Fibroblast of villous mesenchyme (primary cell): ENCODE measurements around the gene SYPL1. TPM values are rescaled to one million over a fixed set of nuclear protein-coding genes. Genes with fewer than 3 reads are reported as not detected.

ENCODE experiments used
- DNase-seq: peaks from one replicate; pipeline ENCODE4 v3.0.0-alpha.2; 2010; ENCODE audit warnings: low read depth
- H3K4me3 ChIP-seq: 2 replicates; pipeline ENCODE4 v1.5.1; 2011; ENCODE audit warnings: low read depth, mild to moderate bottlenecking, low read length
- total RNA-seq: library from RNA; depleted of rRNA; stranded (reverse); fragments of >200 nt; gene quantifications from 2 replicates; pipeline ENCODE4 v1.2.3, GENCODE V29; 2012
- TF ChIP-seq, protein P1 (sequence below): IDR thresholded peaks from 2 replicates; pipeline ENCODE4 v1.5.1; 2012; ENCODE audit warnings: low read depth, mild to moderate bottlenecking, low read length; ENCODE audit not compliant: insufficient read depth

The SYPL1 gene
- total RNA-seq, 1 donor = 55.3 TPM

DNA sequence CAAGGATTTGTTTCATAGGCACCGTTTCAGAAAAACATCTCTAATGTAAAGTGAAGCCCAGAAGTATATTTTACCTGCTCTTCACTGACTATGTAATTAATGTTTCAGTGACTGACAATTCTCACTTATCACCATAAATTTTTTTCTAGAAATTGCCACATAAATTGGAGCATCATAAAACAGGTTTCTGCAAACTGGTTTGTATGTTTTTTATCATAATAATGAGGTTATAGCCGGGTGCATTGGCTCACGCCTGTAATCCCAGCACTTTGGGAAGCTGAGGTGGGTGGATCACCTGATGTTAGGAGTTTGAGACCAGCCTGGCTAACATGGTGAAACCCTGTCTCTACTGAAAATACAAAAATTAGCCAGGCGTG is 39.4 kb downstream of the SYPL1 start:
- no peak for DNase-seq
- H3K4me3 ChIP-seq = no peak overlapping the region
- TF ChIP-seq, protein P1, sequence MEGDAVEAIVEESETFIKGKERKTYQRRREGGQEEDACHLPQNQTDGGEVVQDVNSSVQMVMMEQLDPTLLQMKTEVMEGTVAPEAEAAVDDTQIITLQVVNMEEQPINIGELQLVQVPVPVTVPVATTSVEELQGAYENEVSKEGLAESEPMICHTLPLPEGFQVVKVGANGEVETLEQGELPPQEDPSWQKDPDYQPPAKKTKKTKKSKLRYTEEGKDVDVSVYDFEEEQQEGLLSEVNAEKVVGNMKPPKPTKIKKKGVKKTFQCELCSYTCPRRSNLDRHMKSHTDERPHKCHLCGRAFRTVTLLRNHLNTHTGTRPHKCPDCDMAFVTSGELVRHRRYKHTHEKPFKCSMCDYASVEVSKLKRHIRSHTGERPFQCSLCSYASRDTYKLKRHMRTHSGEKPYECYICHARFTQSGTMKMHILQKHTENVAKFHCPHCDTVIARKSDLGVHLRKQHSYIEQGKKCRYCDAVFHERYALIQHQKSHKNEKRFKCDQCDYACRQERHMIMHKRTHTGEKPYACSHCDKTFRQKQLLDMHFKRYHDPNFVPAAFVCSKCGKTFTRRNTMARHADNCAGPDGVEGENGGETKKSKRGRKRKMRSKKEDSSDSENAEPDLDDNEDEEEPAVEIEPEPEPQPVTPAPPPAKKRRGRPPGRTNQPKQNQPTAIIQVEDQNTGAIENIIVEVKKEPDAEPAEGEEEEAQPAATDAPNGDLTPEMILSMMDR = no peak

DNA sequence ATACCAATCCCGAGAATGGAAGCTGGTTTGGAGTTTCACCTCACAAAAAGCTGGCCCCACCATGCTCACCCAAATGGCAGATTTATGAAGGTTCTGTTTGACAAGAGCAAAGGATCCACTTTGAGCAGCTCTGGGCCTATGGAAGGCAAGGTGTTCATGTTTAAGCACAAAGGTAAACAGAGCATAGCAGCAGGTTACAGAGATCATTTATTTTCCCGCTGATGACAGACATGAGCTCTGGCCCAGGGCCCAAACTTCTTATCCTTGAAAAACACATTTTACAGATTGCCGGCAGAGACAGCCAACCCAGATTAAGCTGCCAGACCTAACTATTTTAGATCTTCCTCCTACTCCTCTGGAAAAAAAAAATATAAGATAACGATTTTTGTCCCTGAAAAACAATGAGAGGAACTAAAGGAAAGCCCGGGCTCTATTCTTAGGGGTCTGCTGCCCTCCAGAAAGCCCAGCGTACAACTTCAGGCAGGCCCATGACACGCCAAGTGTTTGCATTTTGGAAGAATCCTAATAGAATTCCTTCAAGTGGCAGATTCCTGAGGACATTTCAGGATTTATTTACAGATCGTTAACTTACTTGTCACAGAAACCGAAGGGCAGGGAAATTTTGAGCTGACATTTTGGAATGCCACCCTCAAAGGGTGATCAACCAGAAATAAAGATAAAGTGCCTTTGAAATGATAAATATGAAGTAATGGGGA is 40.0 kb downstream of the SYPL1 start:
- no peak for DNase-seq
- TF ChIP-seq, protein P1 = no peak

DNA sequence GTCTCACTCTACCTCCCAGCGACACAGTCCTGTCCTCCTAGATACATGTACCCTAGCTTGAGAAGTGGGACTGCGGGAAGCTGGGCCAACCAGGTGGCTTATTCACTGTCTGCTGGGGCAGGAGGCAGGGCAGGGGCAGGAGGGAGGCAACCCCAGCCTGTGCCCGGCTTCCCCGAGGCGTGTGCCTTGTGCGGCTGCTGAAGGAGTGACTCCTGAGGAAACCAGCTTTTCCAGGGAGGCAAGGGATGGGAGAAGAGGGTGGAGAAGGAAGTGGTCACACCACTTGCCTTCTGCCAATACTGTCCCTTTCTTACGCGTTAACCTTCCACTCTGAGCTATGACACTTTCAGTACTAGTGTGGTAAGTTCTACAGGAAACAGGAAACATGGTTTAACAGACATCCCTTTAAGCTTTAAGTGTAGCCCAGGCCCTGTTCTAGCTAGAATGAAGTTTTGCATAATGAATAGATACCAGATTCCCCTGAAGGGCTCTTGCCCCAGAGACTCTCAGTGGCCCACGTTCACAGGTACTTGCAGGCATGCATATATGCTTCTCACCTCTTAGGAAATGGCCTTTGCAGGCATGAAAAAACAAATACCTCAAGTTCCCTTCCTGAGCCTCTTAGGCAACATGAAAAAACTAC is 40.6 kb downstream of the SYPL1 start:
- TF ChIP-seq, protein P1 = no peak
- no peak for DNase-seq
- H3K4me3 ChIP-seq = no peak overlapping the region

More for the DNA sequence above, 40.0 kb downstream of the SYPL1 start:
- no peak overlapping the region for H3K4me3 ChIP-seq

DNA sequence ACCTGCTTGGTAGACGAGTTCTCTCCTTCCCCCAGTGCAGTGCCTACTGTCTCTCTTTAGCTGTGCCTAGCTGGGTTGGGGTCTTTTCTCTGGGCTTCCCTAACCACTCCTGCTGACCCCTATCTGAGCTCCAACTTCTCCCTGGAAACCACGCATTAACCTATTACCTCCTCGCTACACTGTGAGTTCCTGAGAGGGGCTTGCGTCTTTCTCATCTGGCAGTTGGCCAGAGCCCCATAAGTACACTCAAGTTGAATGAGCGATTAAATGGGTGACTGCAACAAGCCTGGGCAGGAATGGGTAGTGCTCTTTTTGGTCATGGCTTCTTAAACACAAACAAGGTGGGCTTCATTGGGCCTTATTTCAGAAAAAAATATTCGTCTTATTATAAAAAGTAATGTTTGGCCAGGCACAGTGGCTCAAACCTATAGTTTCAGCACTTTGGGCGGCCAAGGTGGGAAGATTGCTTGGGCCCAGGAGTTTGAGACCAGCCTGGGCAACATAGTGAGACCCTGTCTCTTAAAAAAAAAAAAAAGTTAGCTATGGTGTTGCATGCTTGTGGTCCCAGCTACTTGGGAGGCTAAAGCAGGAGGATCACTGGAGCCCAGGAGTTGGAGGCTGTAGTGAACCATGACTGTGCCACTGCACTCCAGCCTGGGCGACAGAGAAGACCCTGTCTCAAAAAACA is 41.4 kb downstream of the SYPL1 start:
- TF ChIP-seq, protein P1 = no peak

DNA sequence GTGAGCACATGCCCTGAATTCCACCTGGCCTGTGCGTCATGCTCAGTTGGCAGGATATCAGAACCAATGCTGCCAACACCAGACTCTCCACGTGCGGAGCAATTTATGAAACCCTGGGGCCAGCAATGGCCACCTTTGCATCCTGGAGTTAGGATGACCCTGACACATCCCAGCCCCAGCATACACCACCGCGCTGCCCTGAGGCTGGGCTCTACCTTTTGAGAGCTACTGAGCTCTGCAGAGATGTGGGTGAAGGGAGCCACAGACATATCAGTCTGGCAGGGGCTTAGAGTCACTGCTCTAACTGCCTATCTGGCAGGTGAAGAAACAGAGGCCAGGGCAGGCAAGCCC is 41.9 kb downstream of the SYPL1 start:
- TF ChIP-seq, protein P1 = no peak
- no peak overlapping the region for H3K4me3 ChIP-seq
- DNase-seq = no peak

More for the DNA sequence above, 41.4 kb downstream of the SYPL1 start:
- H3K4me3 ChIP-seq = no peak overlapping the region
- no peak for DNase-seq

DNA sequence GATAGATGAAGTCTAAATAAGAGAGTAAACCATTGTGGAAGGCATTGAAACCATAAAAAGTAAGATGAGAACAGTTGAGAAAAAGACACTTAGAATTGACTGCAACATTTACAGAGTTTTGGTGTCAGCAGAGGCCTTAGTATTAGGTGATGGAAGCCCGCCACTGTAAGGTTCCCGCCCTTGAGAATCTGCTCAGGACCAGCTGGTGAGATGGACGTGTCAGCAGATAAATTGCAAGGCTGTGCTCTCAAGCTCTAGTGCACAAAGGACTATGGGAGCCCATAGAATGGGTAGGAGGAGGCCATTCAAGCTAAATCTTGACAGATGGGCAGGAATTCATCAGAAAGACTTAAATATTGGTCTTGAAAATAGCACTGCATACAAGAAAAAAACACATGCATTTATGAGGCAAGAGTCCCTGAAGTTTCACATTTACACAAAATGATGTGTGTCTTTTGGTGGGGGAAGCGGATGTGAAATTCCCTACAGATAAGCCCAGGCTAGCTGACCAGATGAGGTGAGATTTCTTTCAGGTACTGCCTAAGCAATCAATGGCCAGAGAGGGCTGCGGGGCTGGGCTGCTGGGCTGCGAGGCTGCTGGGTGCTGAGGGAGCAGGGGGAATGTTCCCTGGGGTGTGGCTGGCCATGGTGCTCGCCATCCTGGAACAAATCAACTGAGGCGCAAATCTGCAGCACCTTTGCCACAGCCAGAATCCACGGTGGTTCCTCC is 42.5 kb downstream of the SYPL1 start:
- no peak for DNase-seq
- TF ChIP-seq, protein P1 = no peak
- no peak overlapping the region for H3K4me3 ChIP-seq
